ENCODE measurements around the gene RAB11FIP4.

DNA sequence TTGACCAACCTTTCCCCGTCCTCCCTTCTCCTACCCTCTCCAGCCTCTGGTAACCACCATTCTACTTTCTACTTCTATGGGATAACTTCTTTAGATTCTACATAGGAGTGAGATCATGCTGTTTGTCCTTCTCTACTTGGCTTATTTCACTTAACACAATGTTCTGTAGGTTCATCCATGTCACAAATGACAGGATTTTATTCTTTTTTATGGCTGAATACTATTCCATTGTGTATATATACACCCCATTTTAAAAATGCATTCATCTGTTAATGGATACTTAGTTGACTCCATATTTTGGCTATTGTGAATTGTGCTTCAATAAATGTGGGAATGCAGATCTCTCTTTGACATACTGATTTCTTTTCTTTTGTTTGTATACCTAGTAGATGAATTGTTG, 115.0 kb downstream of the RAB11FIP4 start:
- TF ChIP-seq, protein P1, sequence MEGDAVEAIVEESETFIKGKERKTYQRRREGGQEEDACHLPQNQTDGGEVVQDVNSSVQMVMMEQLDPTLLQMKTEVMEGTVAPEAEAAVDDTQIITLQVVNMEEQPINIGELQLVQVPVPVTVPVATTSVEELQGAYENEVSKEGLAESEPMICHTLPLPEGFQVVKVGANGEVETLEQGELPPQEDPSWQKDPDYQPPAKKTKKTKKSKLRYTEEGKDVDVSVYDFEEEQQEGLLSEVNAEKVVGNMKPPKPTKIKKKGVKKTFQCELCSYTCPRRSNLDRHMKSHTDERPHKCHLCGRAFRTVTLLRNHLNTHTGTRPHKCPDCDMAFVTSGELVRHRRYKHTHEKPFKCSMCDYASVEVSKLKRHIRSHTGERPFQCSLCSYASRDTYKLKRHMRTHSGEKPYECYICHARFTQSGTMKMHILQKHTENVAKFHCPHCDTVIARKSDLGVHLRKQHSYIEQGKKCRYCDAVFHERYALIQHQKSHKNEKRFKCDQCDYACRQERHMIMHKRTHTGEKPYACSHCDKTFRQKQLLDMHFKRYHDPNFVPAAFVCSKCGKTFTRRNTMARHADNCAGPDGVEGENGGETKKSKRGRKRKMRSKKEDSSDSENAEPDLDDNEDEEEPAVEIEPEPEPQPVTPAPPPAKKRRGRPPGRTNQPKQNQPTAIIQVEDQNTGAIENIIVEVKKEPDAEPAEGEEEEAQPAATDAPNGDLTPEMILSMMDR (IDR thresholded peaks at IDR 0.05): no peak
- no peak for TF ChIP-seq POLR2A (IDR thresholded peaks at IDR 0.05)
